Measurements from ENCODE around the gene EFCAB7.

DNA sequence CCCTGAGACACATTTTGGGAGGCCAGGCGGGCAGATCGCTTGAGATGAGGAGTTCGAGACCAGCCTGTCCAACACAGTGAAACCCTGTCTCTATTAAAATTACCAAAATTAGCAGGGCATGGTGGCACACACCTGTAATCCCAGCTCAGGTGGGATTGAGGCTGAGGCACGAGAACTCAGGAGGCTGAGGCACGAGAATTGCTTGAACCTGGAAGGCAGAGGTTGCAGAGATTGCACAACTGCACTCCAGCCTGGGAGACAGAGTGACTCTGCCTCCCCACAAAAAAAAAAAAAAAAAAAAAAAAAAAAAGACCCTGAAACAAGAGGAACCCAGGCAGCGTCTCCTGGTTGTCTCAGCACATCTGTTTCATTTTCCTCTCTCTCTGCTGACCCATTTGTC is 94.1 kb downstream of the EFCAB7 start:
- TF ChIP-seq, protein P1, sequence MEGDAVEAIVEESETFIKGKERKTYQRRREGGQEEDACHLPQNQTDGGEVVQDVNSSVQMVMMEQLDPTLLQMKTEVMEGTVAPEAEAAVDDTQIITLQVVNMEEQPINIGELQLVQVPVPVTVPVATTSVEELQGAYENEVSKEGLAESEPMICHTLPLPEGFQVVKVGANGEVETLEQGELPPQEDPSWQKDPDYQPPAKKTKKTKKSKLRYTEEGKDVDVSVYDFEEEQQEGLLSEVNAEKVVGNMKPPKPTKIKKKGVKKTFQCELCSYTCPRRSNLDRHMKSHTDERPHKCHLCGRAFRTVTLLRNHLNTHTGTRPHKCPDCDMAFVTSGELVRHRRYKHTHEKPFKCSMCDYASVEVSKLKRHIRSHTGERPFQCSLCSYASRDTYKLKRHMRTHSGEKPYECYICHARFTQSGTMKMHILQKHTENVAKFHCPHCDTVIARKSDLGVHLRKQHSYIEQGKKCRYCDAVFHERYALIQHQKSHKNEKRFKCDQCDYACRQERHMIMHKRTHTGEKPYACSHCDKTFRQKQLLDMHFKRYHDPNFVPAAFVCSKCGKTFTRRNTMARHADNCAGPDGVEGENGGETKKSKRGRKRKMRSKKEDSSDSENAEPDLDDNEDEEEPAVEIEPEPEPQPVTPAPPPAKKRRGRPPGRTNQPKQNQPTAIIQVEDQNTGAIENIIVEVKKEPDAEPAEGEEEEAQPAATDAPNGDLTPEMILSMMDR (IDR thresholded peaks at IDR 0.05) = no peak
- no peak for TF ChIP-seq POLR2A (IDR thresholded peaks at IDR 0.05)
